ENCODE measurements around the gene CFAP251.
"Not testable (repeated sequence)": the region's sequence is repeated elsewhere in the genome, so short reads cannot be mapped to it uniquely, and the experiment has no call there.

DNA sequence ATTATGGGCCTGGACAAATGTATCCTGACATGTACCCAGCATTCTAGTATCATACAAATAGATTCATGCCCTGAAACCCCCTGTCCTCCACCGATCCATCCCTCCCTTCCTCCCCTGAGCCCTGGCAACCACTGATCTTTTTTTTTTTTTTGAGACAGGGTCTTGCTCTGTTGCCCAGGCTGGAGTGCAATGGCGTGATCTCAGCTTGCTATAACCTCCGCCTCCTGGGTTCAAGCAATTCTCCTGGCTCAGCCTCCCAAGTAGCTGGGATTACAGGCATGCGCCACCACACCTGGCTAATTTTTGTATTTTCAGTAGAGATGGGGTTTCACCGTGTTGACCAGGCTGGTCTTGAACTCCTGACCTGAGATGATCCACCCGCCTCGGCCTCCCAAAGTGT is 11.2 kb downstream of the CFAP251 start:
- TF ChIP-seq, protein P1, sequence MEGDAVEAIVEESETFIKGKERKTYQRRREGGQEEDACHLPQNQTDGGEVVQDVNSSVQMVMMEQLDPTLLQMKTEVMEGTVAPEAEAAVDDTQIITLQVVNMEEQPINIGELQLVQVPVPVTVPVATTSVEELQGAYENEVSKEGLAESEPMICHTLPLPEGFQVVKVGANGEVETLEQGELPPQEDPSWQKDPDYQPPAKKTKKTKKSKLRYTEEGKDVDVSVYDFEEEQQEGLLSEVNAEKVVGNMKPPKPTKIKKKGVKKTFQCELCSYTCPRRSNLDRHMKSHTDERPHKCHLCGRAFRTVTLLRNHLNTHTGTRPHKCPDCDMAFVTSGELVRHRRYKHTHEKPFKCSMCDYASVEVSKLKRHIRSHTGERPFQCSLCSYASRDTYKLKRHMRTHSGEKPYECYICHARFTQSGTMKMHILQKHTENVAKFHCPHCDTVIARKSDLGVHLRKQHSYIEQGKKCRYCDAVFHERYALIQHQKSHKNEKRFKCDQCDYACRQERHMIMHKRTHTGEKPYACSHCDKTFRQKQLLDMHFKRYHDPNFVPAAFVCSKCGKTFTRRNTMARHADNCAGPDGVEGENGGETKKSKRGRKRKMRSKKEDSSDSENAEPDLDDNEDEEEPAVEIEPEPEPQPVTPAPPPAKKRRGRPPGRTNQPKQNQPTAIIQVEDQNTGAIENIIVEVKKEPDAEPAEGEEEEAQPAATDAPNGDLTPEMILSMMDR (IDR thresholded peaks at IDR 0.05), result not testable (repeated sequence)
- not testable (repeated sequence) for TF ChIP-seq EZH2, EZH2phosphoT487 (IDR thresholded peaks at IDR 0.05)
